NCI-H82 treated with DMSO at 0.1 percent for 48 hours (cell line): ENCODE data around the gene PRPF38B.
A peak's percentile ranks its signal among the peaks of the same experiment; 100 is the strongest.
"Not testable (repeated sequence)": the region's sequence is repeated elsewhere in the genome, so short reads cannot be mapped to it uniquely, and the experiment has no call there.

Source experiments
- DNase-seq: peaks from one replicate; lab custom pipeline; 2025; ENCODE audit not compliant: unreplicated experiment; lab: John Stamatoyannopoulos, UW

Gene PRPF38B

GRCh38 chr1:108691942-108692723 is at the start of gene PRPF38B:
Gene PRPF38B (plus strand): TSS chr1:108692310. CDS start chr1:108692592, 282 bp downstream.
- DNase-seq, result peak; percentile 86

DNA sequence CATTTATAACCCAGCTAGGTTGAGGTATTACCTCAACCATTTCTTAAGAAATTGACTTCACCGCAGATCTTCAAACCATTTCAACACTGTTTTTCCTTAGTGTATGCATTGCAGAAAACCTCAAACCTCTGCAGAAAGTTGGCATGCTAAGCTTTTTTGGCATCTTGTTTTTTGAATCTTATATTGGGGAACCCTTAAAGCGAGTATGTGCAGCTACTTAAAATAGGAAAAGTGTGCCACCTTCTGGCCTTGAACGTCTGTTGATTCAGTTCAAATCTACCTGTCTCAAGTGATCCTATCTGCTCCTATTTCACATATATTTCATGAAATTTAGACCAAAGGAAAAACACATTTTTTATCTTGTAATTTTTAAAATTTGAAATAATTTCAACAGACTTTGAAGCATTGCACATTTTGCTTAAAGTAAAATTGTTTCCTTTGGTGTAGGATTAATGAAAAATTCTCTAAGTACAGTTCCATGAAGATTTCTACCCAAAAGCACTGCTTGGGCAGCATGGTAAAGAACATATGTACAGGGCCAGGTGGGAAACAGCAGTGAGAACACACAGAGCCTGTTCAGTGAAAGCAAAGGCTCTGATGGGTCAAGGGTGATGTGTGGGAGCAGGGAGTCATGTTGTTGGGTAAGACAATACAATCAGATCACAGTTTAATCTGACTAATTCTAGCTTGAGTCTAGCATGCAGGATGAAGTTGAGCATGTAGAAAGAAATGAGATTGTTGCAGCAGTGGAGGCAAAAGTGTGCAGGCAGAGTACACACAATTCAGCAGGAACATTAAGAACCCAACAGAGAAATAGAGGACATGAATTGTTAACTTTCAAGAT is 48.4 kb upstream of the PRPF38B start:
- peak; percentile 61 for DNase-seq

GRCh38 chr1:108644984-108645383 is 47.1 kb upstream of the PRPF38B start:
- DNase-seq, result no peak

- DNase-seq, result no peak
Observed at GRCh38 chr1:108645564-108646184, 46.4 kb upstream of the PRPF38B start.

- no peak for DNase-seq
Observed at GRCh38 chr1:108646265-108646647, 45.9 kb upstream of the PRPF38B start.

GRCh38 chr1:108646648-108647269 is 45.4 kb upstream of the PRPF38B start:
- DNase-seq, result peak; percentile 94

GRCh38 chr1:108653431-108654105 is 38.5 kb upstream of the PRPF38B start:
- DNase-seq, result no peak

- DNase-seq, result no peak
Observed at GRCh38 chr1:108657356-108658080, 34.6 kb upstream of the PRPF38B start.

DNA sequence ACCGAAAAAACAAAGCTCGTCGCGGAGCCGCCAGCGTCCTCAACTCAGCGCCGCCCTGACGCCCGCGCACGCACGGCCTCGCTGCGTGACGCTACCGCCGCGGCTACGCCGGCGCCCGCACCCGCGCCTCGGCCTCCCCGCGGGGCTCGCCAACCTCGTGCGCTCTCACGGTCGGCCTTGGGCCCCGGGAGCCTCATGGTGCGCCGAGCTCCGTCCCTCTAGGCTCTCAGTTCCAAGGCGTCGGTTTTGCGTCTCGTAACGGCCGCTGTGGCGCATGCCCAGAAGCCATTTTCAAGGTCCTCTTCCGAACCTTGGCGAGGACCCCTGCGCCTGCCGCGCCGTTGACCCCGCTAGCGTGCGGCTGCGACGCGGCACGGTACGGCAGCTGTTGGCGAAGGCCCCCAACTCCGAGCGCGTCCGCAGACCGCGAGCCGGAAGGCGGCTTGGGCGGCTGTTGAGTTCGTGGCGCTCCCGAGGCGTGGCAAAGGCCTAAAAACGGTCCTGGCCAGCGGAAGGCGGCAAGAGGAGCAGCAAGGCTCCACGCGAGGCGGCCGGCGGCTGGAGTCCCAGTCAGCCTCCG is 31.0 kb upstream of the PRPF38B start, which contains the start of gene HENMT1:
TSS of gene HENMT1 (minus strand) at position 64 of the 580 bp plus-strand sequence. CDS start 1,209 bp downstream, outside the sequence.
- no peak for DNase-seq

DNA sequence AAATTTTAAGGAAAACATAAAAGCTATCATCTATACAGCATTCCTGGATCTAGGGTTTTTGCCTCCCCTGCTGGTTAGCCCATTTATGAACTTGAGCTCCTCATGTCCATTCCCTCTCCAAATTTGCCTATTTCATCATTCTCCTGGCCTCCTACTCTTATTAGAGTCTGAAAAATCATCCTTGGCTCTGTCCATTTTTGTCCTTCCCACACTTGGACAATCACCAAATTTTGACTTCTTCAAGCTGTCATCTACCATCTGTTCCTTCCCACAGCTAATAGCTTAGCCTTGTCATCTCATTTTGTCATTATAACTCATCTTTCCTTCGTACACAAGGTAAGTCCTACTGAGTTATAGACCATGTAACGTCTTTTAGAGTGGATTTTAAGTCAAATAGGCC is 29.0 kb upstream of the PRPF38B start:
- peak; percentile 26 for DNase-seq

GRCh38 chr1:108664481-108664880 is 27.6 kb upstream of the PRPF38B start:
- DNase-seq, result no peak

- DNase-seq, result no peak
Observed at GRCh38 chr1:108665067-108665466, 27.0 kb upstream of the PRPF38B start.

GRCh38 chr1:108665771-108666170 is 26.3 kb upstream of the PRPF38B start:
- DNase-seq, result no peak

- DNase-seq, result not testable (repeated sequence)
Observed at GRCh38 chr1:108667422-108667821, 24.7 kb upstream of the PRPF38B start.

GRCh38 chr1:108668777-108669176 is 23.3 kb upstream of the PRPF38B start:
- DNase-seq, result no peak

GRCh38 chr1:108669679-108670078 is 22.4 kb upstream of the PRPF38B start:
- DNase-seq, result no peak

DNA sequence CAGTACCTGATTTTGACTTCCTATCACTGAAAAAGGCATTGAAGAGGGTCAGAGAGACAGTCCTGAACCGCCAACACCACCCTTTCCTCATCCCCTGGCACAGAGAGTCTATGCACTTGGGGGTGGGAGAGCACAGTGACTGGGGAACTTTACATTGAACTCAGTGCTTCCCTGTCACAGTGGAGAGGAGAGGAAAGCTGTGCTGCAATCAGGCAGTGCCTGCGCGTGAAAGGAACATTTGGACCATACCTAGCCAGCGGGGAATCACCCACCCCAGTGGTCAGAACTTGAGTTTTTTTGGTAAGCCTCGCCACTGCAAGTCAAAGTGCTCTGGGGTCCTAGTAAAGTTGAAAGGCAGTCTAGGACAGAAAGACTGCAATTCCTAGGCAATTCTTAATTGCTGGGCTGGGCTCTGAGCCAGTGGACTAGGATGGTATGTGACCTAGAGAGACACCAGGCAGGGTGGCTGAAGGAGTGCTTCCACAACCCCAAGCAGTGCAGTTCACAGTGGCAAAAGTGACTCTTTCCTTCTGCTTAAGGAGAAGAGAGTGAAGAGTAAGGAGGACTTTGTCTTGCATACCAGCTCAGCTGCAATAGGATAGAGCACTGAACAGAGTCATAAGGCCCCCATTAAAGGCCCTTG is 21.9 kb upstream of the PRPF38B start:
- no peak for DNase-seq

- no peak for DNase-seq
Observed at GRCh38 chr1:108671143-108671542, 21.0 kb upstream of the PRPF38B start.

- DNase-seq, result no peak
Observed at GRCh38 chr1:108678706-108679105, 13.4 kb upstream of the PRPF38B start.
